DMS114 treated with DMSO at 0.1 percent for 48 hours (cell line): Measurements from ENCODE around the gene SMARCB1.

ENCODE experiments used
- DNase-seq: peaks from one replicate; lab custom pipeline; 2025; ENCODE audit not compliant: unreplicated experiment; lab: John Stamatoyannopoulos, UW

Gene SMARCB1

DNA sequence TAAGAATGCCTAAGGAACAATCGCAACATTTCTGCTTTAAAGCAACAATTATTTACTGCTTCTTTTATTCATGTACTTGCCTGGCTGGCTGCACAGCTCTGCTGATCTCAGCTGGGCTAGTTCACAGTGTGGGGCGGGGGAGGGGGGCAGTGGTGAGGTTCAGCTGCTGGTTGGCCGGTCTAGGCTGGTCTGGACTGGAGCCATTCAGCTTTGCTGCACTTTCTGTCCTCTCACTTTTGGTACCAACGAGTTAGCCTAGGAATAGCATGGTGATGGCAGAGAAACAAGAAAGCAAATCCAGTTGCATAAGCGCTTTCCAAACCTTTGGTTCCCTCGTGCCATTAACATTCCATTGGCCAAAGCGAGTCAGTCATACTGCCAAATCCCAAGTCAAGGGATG, 91.5 kb downstream of the SMARCB1 start:
- DNase-seq, result no peak

DNA sequence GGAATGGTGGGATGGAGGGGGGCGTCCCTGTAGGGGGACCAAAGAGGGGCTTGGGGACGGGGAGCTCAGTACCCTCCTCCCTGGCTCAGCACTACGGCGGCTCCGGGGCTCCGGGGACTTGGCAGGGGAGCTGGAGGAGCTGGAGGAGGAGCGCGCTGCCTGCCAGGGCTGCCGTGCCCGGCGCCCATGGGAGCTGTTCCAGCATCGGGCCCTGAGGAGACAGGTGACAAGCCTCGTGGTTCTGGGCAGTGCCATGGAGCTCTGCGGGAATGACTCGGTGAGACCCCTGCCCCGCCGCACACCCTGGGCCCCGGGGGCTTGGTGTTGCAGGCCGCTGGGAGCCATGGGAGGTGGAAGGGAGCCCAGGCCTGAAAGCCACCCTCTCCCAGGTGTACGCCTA, 95.6 kb downstream of the SMARCB1 start:
- no peak for DNase-seq

DNA sequence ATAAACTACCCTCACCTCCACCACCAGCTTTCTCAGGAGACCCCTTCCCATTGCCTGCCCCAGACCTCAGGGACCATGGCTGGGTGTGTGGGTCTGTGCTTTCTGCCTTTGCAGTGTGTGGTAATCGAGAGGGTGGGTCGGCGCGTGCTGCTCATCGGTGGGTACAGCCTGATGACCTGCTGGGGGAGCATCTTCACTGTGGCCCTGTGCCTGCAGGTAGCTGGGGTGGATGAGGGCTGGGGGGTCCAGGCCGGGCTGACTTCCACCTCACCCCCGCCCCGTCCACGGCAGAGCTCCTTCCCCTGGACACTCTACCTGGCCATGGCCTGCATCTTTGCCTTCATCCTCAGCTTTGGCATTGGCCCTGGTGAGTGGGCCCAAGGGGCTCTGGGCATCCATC, 96.9 kb downstream of the SMARCB1 start:
- no peak for DNase-seq

DNA sequence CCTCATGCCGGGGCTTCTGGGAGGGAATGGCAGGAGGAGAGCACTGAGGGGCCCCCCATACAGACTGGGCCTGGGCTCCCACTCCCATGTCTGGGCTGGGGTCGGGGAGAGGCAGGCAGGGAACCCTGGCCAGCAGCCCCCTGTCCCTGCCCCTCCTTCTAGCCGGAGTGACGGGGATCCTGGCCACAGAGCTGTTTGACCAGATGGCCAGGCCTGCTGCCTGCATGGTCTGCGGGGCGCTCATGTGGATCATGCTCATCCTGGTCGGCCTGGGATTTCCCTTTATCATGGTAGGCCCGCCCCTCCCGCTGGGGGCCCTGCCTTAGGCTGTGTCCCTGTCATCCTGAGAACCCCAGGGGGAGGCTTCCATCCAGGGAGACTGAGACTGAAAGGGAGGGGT, 97.4 kb downstream of the SMARCB1 start:
- no peak for DNase-seq
